ENCODE measurements around the gene PSD4.

DNA sequence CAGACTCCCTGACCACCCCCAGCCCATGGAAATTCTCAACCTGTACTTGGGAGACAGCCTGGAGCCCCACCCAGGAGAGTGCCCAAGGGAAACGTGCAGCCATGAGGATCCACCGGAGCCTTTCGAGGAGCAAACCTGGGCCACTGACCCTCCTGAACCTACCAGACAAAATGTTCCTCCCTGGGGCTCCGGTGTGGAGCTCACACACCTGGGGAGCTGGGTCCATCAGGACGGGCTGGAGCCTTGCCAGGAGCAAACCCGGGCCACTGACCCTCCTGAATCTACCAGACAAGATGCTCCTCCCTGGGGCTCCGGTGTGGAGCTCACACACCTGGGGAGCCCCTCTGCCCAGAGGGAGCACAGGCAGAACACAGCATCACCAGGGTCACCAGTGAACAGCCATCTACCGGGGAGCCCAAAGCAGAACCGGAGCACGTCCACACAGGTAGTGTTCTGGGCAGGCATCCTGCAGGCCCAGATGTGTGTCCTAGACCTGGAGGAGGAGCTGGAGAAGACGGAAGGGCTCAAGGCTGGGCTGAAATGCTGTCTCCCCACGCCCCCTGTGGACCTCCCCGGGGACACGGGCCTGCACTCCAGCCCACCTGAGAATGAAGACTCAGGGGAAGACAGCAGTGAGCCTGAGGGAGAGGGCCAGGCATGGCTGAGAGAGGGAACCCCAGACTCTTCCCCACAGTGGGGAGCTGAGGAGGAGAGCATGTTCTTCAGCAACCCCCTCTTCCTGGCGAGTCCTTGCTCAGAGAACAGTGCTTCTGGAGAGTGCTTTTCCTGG, 8.9 kb downstream of the PSD4 start:
- TF ChIP-seq, protein P1, sequence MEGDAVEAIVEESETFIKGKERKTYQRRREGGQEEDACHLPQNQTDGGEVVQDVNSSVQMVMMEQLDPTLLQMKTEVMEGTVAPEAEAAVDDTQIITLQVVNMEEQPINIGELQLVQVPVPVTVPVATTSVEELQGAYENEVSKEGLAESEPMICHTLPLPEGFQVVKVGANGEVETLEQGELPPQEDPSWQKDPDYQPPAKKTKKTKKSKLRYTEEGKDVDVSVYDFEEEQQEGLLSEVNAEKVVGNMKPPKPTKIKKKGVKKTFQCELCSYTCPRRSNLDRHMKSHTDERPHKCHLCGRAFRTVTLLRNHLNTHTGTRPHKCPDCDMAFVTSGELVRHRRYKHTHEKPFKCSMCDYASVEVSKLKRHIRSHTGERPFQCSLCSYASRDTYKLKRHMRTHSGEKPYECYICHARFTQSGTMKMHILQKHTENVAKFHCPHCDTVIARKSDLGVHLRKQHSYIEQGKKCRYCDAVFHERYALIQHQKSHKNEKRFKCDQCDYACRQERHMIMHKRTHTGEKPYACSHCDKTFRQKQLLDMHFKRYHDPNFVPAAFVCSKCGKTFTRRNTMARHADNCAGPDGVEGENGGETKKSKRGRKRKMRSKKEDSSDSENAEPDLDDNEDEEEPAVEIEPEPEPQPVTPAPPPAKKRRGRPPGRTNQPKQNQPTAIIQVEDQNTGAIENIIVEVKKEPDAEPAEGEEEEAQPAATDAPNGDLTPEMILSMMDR (IDR thresholded peaks at IDR 0.05; ENCODE audit: insufficient read depth, low read length, poor library complexity, severe bottlenecking) = no peak
- no peak for TF ChIP-seq EZH2phosphoT487 (conservative IDR thresholded peaks at IDR 0.05; ENCODE audit: low read length)
